HTERT RPE-1 (cell line): ENCODE results near the gene MAN1B1.

Source experiments
- in situ Hi-C: fragments of 300-500 bp; cut with MboI; formaldehyde crosslinking; loops from 4 replicates; pipeline ENCODE4 v1.14.3; 2020; ENCODE audit warnings: low sequenced_read_pairs

The MAN1B1 gene

DNA sequence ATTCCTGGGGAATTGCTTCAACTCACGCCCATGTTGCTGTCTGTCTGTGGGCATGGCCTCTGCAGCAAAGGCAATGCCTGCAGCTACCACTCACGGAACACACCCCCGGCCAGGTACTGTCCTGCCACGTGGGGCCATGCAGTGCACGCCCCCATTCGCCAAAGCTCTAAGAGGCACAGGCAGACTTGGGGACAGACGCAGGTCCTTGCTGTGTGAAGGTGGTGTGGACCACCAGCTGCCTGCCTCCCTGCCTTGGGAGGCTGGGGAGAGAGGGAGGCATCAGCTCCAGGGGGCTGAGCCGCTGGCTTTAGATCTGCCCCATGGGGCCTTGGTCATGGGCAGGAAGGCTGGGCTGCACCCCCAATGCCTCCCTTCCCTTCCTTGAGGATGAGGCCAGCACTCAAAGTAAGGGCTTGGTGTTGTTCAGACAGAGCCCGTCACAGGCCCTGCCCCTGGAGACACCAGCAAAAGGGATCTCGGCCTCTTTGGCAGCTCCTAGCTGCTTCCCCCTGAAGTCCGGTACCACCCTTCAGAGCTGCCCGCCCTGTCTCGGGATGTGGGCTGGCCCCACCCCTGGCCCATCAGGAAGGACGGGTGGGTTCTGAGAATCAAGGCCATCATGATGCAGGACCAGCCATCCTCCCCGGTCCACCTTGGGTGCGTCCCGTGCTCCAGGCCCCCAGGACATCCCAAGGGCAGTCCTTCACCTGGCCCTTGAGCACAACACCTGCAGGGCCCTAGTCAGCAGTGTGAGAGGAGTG lies 54.4 kb downstream of the MAN1B1 start:
- in situ Hi-C loops = no loop called here

DNA sequence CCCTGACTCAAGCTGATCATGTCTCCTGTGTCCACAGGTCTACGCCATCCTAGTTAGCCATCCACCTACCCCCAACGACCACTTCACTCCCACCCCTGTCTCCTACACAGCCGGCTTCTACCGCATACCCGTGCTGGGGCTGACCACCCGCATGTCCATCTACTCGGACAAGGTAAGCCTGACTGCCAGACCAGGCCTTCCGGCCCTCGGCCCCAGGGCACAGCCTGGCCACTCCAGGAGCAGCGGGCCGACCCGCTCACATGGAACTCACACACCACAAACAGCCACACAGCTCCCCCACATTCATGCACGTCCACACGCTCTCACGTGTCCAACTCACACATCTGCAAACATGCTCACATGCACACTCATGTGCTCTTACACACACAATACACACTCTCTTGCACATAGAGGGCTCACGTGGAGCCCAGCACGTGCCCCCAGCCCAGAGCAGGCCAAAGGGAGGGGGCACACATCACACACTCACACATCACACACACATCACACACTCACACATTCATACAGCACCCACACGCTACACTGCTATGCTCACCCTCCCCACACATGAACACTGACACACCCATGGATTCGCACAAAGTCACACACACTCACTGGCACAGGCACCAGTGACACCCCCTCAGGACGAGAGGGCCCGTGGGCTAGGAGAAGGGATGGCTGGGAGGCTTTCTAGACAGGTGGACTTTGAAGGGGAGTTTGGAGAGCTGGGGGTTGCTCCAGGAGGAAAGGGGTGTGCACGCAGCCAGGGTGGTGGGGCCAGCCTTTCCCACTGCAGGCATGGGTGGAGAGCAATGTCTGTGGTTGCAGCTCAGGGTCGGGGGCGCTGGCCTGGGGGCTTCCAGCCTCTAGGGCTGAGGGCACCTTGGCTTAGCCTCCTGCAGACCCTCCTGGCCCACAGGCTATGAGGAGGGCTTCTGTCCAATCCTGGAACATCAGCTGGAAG lies 55.5 kb downstream of the MAN1B1 start:
- in situ Hi-C loops = no loop called here

DNA sequence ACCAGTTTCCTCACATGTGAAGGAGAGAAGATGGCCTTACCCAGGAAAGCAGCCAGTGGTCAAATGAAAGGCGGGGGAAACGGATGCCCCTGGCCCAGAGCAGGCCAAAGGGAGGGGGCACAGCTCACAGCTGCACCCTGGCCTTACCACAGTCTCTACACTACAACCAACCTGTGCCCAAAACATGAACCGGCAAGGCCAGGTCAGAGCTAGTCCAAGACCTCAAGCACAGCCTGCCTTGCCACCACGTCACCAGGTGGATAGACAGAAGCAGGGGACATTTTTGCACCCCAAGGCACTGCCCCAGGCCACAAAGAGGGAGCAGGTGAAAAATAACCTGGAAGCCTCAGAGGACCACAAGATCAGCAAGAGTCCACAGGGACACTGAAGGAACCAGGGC lies 56.7 kb downstream of the MAN1B1 start:
- in situ Hi-C loops = no loop called here

DNA sequence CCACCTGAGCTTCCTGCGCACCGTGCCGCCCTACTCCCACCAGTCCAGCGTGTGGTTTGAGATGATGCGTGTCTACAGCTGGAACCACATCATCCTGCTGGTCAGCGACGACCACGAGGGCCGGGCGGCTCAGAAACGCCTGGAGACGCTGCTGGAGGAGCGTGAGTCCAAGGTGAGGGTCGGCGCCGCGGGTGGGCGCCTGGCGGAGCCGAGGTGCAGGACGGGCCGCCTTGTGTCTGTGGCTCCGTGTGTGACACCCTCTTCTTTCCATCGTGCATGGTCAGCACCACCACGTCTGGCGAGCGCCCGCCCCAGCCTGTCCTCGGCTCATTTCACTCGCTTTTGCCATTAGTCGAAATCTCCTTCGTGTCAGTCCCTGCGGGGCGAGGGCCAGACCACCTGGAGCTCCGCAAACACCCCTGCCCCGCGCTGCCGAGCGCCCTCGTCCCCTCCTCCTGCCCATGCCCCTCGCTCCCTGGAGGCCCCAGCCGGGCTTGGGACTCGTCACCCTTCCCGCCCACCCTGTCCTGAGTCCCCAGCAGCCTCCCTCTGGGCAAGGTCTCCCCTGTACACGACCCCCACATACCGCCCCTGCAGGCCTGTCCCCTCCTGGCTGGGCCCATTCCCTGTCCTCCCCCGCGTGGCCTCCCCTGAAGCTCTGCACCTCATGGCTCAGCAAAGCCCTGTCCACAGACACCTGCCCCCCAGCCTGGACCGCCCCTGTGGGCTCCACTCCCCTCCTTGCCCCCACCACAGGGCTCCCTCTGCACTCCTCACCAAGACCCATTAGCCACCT lies 59.1 kb downstream of the MAN1B1 start:
- in situ Hi-C loops = no loop called here

DNA sequence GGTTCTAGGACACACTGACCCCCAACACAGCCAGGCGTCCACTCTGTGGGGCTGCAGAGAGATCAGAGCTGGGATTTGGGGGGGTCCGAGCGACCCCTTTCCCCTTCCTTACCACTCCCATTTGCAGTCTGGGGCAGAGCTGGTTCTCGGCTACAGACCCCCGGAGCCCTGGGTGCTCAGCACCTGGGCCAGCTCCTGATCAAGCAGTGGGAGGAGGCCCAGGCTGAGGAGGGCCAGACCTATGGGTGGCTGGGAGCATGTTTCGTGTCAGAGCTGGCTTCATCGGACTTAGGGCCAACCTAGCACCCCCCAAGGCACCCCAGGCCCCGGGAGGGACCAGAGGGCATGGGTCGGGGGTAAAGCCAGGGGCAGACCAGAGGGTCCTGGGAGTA lies 59.7 kb downstream of the MAN1B1 start:
- in situ Hi-C loops = no loop called here

DNA sequence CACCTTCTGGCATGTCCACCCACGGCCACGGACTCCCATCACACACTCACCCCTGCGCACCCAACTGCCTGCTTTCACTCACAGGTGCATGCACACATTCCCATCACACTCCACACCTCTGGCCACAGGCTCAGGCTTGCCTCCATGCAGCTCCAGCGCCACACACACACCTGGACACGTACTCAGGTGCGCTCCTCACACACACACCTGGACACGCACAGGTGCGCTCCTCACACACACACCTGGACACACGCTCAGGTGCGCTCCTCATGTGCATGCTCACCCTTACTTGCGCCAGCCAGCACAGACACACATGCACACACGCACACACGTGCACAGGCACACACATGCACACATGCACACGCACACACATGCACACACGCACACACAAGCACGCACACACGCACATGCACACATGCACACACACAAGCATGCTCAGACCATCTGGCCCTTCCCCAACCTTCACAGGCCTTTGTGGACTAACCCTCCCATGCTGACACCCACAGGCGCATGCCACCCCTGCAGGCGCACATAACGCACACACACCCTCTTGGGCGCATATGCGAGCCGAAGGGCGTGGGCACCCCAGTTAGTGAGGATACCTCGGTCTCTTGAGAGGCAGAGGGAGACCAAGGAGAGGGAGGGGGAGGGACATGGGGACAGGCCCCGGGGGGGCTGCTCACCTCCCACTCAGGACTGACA lies 60.5 kb downstream of the MAN1B1 start:
- in situ Hi-C loops = no loop called here

DNA sequence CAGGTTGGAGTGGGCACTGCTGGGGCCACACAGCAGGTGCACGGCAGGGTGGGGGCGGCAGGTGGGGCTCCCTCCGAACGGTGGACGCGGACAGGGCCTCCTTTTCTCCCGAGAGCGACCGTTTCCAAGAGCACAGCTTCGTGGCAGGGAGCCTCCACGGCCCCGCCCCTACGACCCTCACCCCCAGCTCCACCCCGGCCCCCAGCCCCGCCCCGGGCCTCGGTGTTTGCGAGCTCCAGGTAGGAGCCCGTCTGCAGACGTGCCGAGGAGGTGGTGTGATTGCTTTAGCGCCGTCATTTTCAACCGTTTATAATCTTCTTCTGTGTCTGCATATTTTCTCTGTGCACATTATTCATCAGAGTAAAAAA lies 61.0 kb downstream of the MAN1B1 start:
- in situ Hi-C loops = no loop called here

DNA sequence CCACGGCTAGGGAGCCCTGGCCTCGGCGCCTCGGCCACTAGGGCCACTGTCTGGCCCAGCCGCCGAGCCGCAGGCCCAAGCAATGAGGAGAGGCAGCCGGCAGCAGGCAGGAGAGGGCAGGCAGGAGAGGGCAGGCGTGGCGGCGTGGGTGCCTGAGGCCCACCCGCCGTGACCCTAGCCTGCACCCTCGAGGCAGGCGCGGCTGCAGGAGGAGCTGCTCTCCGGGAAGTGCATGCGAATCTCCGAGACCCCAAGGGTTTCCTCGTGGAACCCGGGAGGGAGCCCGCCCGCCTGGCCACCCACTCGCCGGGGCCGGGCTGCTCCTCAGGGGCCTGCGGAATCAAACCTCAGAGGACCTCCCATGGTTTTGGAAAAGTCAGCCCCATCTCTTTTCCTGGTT lies 61.5 kb downstream of the MAN1B1 start:
- in situ Hi-C loops = no loop called here

DNA sequence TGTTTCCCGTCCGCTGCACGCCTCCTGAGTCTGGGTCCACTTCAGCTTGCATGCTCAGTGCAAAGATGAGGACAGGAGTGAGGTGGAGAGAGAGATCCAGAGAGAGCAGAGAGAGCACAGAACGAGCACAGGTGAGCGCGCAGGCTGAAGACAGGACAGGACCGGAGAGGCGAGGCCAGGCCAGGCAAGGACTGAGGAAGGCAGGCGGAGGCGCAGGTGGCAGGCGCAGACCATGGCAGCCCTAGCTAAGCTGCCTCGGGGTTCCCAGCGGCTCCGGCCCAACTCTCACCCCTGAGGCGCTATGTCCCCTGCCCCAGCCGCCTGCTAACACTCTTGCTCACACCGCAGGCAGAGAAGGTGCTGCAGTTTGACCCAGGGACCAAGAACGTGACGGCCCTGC lies 61.9 kb downstream of the MAN1B1 start:
- in situ Hi-C loops = no loop called here

DNA sequence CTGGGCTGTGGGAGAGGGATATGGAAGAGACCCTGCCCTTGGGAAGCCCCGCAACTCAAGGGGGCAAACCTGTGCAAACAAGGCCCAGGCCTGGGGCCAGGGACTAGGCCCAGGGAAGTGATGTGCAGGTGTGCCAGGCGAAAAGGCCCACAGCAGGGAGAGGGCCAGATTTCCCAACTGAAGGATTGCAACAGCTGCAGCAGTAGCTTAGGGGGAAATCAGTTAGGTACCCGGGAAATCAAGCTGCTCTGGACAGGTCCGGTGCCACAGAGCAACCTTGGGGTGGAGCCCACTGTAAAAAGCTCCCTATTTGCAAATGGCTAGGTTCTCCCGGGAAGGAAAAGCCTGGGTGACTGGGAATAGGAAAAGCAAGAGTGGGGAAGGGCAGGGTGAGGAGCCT lies 62.6 kb downstream of the MAN1B1 start:
- in situ Hi-C loops = no loop called here

DNA sequence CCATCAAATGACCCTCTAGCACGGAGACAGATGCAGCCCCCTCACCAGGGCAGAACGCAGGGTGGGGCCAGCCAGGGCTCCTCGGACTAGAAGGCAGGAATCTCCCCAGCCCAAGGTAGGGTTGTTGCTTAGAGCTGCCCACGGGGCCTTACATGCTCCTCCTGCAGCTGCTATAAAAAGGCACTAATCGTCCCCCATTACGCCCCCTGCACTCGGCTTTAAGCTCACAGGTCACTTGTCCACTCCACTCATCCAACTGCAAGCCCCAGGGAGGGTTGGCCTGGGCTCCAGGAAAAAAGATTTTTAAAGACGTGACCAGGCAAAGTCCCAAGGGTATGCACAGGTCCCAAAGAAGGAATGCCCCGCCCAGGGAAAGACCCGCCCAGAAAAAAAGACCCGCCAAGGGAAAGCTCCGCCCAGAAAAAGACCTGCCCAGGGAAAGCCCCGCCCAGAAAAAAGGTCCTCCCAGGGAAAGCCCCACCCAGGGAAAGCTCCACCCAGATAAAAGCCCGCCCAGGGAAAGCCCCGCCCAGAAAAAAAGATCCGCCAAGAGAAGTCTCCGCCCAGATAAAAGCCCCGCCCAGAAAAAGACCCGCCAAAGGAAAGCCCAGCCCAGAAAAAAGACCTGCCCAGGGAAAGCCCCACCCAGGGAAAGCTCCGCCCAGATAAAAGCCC lies 63.3 kb downstream of the MAN1B1 start:
- in situ Hi-C loops = no loop called here

DNA sequence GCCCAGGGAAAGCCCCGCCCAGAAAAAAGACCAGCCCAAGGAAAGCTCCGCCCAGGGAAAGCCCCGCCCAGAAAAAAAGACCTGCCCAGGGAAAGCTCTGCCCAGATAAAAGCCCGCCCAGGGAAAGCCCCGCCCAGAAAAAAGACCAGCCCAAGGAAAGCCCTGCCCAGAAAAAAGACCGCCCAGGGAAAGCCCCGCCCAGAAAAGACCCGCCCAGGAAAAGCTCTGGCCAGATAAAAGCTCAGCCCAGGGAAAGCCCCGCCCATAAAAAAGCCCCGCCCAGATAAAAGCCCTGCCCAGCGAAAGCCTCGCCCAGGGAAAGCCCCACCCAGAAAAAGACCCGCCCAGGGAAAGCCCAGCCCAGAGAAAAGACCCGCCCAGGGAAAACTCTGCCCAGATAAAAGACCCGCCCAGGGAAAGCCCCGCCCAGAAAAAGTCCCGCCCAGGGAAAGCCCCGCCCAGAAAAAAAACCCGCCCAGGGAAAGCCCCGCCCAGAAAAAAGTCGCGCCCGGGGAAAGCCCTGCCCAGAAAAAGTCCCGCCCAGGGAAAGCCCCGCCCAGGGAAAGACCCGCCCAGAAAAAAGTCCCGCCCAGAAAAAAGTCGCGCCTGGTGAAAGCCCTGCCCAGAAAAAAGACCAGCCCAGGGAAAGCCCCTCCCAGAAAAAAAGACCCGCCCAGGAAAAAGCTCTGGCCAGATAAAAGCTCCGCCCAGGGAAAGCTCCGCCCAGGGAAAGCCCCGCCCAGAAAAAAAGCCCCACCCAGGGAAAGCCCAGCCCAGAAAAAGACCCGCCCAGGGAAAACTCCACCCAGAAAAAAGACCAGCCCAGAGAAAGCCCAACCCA lies 64.1 kb downstream of the MAN1B1 start:
- in situ Hi-C loops = no loop called here

DNA sequence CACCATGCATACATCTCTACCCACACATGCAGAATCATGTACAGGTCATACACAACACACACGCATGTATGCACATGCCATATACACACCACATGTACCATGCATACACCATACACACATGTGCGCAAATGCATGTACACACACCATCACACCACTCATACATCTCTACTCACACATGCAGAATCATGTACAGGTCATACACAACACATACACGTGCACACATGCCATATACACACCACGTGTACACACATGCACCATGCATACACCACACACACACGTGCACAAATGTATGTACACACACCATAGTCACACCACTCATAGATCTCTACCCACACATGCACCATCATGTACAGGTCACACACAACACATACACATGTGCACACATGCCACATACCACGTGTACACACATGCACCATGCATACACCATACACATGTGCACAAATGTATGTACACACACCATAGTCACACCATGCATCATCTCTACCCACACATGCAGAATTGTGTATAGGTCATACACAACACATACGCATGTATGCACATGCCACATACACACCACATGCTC lies 66.1 kb downstream of the MAN1B1 start:
- in situ Hi-C loops = no loop called here

DNA sequence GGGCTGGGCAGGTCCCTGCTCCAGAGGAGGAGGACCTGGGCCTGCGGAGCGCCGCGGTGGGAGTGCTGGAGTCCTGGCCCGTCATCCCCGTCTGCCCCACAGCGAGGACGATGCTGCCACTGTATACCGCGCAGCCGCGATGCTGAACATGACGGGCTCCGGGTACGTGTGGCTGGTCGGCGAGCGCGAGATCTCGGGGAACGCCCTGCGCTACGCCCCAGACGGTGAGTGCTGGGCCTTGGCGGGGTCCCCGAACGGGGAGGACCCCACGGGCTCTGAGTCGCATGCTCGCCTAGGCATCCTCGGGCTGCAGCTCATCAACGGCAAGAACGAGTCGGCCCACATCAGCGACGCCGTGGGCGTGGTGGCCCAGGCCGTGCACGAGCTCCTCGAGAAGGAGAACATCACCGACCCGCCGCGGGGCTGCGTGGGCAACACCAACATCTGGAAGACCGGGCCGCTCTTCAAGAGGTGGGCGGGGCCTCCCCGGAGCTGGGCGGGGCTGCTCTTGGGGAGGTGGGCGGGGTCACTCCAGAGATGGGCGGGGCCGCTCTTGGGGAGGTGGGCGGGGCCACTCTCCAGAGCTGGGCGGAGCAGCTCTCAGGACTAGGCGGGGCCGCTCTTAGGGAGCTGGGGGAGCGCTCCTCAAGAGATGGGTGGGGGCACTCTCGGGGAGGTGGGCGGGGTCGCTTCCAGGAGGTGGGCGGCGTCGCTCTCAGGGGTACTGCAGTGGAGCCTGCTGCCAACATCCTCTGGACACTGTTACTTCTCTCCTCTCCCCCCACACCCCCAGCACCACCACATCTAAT lies 70.0 kb downstream of the MAN1B1 start:
- in situ Hi-C loops = no loop called here

DNA sequence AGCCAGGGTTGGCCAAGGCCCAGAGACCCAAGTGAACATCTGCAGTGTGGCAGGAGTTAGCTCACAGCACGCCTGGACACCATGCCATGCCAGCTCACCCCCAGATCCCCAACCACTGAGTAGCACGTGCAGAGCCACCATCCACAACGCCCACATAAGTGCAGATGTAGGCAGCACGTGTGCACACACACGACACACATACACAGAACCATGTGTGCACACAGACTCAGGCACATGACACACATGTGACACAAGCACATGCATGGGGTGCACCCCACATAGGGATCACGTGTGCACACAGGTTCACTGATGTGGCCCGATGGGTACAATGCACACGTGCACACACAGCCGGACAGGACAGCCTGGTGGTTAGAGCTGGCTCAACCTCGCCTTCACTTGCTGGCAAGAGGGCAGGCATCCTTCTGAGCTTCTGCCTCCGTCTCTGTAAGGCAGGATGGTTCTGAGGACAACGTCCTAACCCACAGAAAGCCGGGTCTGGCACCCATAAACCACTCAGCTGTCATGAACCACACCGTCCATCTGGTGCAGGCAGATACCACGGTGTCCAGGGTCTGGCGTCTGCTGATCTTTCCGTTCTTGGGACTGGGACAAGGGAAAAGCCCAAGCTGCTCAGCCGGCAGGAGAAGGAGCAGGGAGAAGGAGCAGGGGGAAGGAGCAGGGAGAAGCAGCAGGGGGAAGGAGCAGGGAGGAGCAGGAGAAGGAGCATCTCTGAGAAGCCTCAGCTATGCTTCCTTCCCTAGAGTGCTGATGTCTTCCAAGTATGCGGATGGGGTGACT lies 71.0 kb downstream of the MAN1B1 start:
- in situ Hi-C loops = no loop called here

DNA sequence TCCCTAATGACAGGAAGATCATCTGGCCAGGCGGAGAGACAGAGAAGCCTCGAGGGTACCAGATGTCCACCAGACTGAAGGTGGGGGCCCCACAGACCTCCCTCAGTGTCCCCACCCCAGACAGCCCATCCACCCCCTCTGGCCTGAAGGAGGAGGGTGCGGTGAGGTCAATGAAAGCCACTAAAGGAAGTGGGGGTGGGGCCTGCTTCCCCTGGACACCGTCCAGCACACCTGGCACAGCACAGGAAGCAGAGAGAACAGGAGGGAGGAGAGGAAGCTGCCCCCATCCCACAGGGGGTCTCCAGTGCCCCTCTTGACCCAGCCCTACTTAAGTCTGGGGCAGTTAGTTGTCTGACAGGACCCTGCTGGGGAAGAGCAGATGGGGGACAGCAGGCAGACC lies 71.8 kb downstream of the MAN1B1 start:
- in situ Hi-C loops = no loop called here
